ENCODE measurements around the gene HOXC6. TPM values are rescaled to one million over a fixed set of nuclear protein-coding genes. Genes with fewer than 3 reads are reported as not detected.

HOXC6 gene
- total RNA-seq, 1 donor from 2014 or later, result 1.1 TPM

DNA sequence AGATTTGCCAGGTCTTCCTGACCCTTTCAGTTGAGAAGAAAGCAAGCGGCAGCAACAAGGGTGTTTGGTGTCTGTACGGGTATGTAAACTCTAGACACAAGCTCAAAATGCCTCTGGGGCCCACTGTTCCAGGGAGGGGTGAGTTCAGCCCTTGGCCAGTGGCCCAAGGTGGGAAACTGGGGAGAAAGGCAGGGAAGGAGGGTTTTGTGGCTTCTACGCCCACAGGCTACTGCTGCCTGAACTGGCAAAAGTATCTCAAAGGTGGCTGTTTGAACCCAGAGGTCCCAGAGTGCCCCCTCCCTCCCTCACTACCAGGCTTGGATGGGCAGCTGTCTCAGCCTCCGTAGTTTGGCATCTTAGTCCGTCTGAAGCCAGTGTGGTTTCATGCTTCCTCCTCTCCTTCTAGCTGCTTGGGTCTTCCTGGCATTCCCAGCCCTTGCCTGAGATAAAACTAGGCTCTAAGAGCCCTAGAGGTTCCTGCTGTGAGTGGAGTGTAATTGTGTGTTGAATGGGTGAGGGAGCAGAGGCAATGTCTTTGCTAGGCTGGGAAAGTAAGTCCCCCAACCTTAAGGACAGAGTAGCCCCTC lies 10.1 kb downstream of the HOXC6 start:
- TF ChIP-seq, protein P1, sequence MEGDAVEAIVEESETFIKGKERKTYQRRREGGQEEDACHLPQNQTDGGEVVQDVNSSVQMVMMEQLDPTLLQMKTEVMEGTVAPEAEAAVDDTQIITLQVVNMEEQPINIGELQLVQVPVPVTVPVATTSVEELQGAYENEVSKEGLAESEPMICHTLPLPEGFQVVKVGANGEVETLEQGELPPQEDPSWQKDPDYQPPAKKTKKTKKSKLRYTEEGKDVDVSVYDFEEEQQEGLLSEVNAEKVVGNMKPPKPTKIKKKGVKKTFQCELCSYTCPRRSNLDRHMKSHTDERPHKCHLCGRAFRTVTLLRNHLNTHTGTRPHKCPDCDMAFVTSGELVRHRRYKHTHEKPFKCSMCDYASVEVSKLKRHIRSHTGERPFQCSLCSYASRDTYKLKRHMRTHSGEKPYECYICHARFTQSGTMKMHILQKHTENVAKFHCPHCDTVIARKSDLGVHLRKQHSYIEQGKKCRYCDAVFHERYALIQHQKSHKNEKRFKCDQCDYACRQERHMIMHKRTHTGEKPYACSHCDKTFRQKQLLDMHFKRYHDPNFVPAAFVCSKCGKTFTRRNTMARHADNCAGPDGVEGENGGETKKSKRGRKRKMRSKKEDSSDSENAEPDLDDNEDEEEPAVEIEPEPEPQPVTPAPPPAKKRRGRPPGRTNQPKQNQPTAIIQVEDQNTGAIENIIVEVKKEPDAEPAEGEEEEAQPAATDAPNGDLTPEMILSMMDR (IDR thresholded peaks at IDR 0.05; ENCODE audit: insufficient read depth, low read length, poor library complexity, severe bottlenecking), result no peak
- DNase-seq (ENCODE audit: low read depth), result no peak
- no peaks in the 10 kb centered on the region for H3K36me3 ChIP-seq (ENCODE audit: control insufficient read depth, insufficient read depth, low read length)
- peaks cover 15% of the 10 kb centered on the region for H3K27me3 ChIP-seq (ENCODE audit: control insufficient read depth, insufficient read depth, low read length)
- H3K4me3 ChIP-seq (ENCODE audit: low read depth, low read length), result no peak overlapping the region

DNA sequence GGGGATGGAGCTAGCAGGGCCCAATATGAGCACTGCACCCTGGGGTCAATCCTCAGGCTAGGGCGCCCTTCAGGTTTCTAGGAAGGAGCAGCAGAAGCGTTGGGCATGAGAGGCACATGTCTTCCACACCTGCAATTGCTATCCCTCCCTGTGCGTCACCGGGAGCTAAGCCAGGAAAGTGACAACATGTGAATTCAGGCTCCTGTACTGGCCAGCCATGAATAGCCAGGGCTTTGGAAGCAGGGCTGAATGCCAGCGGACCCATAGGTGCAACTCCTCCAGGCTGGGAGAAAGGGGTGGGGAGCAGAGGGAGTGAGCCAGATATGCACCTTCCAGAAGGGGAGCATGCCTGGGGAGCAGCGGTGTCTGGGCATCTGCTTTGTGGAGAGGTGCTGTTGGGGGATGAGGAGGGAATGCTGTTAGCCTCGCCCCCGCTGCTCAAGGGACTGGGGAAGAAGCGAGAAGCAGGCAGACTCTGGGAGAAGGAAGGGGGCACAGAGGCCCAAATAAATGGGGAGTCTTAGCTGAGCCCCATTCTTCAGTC lies 10.7 kb downstream of the HOXC6 start:
- Histone ChIP-seq H3K27me3 (ENCODE audit: control insufficient read depth, insufficient read depth, low read length) (peaks cover 14% of the 10 kb centered on the region), H3K4me3 (ENCODE audit: low read depth, low read length) (no peak overlapping the region), H3K36me3 (ENCODE audit: control insufficient read depth, insufficient read depth, low read length) (no peaks in the 10 kb centered on the region)
- DNase-seq (ENCODE audit: low read depth), result no peak
- TF ChIP-seq, protein P1 (IDR thresholded peaks at IDR 0.05; ENCODE audit: insufficient read depth, low read length, poor library complexity, severe bottlenecking), result no peak

DNA sequence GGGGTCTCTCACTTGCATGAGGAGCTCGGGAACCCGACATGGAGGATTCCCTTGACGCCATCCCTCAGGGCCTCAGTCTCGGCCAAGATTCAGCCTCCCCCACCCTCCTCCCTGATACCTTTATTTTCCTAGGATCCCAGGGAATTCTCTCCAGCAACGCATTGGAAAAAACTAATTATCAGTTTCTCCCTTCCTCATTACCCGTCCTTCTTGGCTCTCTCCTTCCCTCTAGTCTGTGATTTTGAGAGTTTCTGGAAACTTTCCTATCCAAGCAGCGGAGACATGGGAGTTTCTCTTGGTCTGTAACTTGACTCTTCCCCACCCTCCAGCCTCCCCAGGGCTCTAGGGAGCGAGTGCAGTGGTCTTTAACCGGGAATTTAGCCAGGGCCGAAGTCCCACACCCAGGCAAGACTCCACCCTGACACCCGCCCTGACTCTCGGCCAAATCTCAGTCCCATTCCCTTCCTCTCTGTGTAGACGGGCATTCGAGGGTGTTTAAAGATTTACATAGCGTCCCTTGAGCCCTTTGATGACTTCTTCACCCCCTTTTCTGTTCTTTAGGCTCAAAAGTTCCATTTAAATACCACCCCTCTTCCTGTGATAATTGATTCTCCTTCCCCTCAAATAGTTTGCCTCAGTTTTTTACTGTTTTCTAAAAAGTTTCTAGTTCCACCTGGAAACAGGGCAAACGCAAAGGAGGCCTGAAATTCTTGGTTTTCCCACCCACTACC lies 11.3 kb downstream of the HOXC6 start:
- H3K4me3 ChIP-seq (ENCODE audit: low read depth, low read length), result no peak overlapping the region
- peaks cover 10% of the 10 kb centered on the region for H3K27me3 ChIP-seq (ENCODE audit: control insufficient read depth, insufficient read depth, low read length)
- DNase-seq (ENCODE audit: low read depth), result no peak
- TF ChIP-seq, protein P1 (IDR thresholded peaks at IDR 0.05; ENCODE audit: insufficient read depth, low read length, poor library complexity, severe bottlenecking), result no peak
- no peaks in the 10 kb centered on the region for H3K36me3 ChIP-seq (ENCODE audit: control insufficient read depth, insufficient read depth, low read length)

GRCh38 chr12:54040148-54040494 lies 11.9 kb downstream of the HOXC6 start:
- TF ChIP-seq, protein P1 (IDR thresholded peaks at IDR 0.05; ENCODE audit: insufficient read depth, low read length, poor library complexity, severe bottlenecking), result no peak
- Histone ChIP-seq H3K36me3 (ENCODE audit: control insufficient read depth, insufficient read depth, low read length) (no peaks in the 10 kb centered on the region), H3K27me3 (ENCODE audit: control insufficient read depth, insufficient read depth, low read length) (peaks cover 10% of the 10 kb centered on the region), H3K4me3 (ENCODE audit: low read depth, low read length) (no peak overlapping the region)
- no peak for DNase-seq (ENCODE audit: low read depth)

DNA sequence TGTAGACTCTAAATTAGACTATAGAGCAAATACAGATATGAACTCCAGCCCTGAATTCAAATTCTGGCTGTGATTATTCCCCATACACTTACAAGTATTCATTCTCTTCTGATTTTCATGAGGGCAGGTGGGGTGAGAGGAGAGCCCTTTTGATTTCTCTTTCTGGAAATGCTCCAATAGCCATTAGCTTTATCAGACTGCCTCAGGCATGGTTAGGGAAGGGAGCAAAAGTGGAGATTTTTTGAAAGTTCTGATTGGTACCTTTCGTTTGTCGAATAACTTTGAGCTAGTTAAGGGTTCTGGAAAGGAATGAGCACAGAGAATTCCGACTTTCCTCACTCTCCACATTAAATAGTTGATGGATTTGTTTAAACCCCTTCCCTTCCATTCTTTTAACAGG lies 12.4 kb downstream of the HOXC6 start:
- Histone ChIP-seq H3K27me3 (ENCODE audit: control insufficient read depth, insufficient read depth, low read length) (peaks cover 10% of the 10 kb centered on the region), H3K4me3 (ENCODE audit: low read depth, low read length) (no peak overlapping the region), H3K36me3 (ENCODE audit: control insufficient read depth, insufficient read depth, low read length) (no peaks in the 10 kb centered on the region)
- TF ChIP-seq, protein P1 (IDR thresholded peaks at IDR 0.05; ENCODE audit: insufficient read depth, low read length, poor library complexity, severe bottlenecking), result no peak
- no peak for DNase-seq (ENCODE audit: low read depth)

All from kidney epithelial cell (primary cell).